ENCODE measurements around the gene C1QTNF3.

DNA sequence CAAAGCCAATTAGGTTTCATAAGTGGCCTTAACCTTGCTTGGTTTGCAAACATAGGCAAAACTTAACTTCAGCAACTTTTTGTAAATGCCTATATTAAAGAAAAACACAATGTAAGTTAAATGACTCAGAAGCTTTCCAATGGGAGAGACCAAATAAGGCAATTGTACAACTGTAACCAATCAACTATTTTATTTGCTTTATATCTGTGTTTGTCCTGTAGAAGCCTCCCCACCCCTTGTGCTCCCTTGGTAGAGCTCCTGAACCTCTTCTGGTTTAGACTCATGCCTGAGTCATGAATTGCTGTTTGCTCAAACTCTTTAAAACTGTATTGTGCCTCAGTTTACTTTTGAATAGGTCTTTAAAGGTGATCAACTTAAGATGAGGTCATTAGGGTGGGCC, 3.0 kb upstream of the C1QTNF3 start:
- TF ChIP-seq, protein P1, sequence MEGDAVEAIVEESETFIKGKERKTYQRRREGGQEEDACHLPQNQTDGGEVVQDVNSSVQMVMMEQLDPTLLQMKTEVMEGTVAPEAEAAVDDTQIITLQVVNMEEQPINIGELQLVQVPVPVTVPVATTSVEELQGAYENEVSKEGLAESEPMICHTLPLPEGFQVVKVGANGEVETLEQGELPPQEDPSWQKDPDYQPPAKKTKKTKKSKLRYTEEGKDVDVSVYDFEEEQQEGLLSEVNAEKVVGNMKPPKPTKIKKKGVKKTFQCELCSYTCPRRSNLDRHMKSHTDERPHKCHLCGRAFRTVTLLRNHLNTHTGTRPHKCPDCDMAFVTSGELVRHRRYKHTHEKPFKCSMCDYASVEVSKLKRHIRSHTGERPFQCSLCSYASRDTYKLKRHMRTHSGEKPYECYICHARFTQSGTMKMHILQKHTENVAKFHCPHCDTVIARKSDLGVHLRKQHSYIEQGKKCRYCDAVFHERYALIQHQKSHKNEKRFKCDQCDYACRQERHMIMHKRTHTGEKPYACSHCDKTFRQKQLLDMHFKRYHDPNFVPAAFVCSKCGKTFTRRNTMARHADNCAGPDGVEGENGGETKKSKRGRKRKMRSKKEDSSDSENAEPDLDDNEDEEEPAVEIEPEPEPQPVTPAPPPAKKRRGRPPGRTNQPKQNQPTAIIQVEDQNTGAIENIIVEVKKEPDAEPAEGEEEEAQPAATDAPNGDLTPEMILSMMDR (IDR thresholded peaks at IDR 0.05; ENCODE audit: control extremely low read depth in 1 of 3, insufficient read depth in 1 of 3, low read depth in 1 of 3, low read length in 3 of 3) = no peak
- TF ChIP-seq RXRA (IDR thresholded peaks at IDR 0.05; ENCODE audit: insufficient read depth, low read depth, low read length) = no peak
